NCI-H526 treated with DMSO at 0.1 percent for 48 hours (cell line): Measurements from ENCODE around the gene RASGRP3.

ENCODE experiments used
- DNase-seq: peaks from one replicate; lab custom pipeline; 2025; lab: John Stamatoyannopoulos, UW

Gene RASGRP3

DNA sequence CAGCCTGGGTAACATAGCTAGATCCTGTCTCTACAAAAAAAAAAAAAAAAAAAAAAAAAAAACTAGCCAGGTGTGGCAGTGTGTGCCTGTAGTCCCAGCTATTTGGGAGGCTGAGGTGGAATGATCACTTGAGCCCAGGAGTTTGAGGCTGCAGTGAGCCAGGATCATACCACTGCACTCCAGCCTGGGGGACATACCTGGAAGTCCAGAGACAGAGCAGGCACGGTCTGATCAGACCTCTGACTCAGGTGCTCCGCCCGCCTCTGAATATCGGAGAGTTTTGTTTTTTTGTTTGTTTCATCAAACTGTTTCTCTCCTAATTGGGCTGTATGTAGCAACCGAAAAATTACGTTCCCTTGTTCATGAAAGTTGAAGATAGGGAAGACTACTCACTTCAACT is 49.2 kb downstream of the RASGRP3 start:
- DNase-seq, result no peak

DNA sequence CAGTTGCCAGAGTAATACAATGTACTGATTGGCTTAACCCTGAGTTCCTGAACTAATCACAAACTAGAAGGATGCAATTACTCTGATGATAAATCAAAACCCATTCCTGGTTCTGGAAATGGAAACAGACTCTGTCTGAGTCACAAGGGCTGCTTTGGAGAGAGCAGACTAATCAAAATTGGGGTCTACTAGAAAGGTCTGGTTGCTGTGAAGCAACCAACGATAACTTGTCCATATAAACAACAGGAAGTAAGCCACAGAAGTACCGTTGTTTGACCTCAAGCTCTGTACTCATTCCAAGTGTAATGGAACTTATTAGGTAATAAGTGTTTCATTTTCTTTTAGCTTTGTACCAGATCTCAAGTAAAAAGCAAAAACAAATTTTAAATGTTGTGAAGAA is 49.7 kb downstream of the RASGRP3 start:
- no peak for DNase-seq

DNA sequence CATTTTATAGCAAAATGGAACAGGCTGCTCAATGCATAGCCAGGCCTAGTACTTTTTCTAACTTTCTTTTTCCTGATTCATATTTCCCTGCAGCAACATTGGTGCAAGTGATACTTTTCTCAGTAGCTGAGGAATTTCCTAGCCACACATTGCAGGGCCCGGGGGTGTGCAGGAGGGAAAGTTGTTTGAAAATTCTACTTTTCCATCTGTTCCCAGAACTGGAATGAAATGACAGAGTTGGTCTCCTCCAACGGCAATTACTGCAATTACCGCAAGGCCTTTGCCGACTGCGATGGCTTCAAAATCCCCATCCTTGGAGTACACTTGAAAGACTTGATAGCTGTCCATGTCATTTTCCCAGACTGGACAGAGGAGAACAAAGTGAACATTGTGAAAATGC is 50.5 kb downstream of the RASGRP3 start:
- no peak for DNase-seq

DNA sequence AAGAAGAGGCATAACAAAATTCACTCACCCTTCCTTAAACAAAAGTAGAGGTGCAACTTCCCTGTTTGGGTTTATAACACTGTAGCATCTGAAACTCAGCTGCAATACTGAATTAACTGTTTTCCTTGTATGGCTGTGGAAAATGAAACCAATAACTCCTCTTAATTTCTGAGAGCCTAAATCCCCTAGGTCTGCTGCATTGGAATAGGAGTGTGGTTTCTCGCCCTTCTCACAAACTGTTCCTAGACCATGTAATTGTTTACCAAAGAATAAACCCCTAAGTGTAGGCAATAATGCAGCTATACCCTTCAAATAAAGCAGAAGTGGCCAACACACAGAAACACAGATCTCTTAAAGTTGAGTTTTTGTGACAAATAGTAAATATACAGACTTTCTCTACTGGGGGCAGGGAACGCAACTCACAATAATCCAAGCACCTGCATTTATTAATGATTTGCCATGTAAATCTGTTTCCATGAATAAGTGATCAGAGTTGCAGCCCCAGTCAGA is 52.0 kb downstream of the RASGRP3 start:
- DNase-seq, result no peak

DNA sequence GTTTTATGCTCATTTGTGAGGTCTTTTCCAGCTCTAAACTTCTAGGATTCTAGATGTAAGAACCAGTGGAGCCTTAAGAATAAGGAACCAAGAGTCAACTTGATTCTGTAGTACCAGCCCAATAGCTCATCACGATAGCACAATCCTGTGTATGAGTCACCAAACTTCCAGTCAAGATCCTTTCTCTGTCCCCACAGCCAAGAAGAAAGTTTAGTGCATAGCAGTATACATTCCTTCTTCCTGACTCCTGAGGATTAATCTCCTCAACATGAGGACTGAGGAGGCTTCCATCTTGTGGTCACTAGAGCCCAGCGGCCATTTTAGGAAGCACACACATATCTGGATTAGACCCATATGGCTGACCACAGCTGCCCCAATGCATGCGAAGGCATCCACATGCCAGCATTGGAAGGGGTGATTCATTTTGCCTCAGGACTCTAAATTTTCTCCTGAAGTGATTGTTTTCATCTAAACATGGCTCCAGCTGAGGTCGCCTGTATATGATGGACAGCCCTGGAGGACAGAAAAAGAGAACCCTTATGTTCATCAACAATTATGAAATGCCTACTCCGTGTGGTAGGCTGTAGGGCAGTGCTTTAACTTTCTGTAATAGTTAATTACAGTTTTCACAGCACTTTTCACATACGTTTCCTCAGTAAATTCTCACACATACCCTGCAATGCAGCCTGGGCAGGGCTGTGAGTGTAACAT is 53.5 kb downstream of the RASGRP3 start:
- DNase-seq, result no peak

DNA sequence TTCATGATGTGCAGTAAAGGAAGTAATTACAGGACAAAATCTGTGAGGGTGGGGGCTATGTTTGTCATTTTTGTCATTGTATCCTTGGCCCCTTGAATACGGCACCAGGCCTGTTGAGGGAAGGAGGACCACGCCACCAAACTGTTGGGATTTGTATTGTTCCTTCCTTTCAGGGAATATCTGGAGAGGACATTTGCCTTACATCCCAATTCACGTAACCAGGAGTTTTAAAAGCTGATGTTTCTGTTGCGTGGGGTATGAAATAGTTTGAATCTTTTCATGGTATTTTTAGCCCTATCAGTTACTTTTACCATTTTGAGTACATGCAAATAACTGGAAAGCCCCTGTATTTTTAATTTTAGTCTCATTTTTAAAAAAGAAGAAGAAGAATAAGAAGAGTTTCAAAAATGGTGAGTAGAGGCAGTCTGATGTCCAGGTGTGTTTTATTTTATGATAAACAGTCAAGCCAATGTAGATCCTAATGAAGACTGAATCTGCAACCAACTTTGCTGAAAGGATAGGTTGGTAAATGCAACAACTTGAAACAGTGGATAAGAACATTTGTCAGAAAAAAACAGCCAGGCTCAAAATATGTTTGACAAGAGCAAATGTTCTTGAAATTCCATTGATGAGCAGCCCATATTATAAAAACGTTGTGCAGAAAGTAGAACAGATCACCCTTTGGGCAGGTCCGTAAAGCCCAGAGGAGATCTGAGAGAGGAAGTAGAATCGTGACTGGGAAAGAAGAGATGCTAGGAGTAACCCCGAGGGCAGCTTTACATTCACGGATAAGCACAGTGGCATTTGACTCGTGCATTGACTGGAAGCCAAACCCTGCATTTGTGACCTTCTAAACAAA is 54.5 kb downstream of the RASGRP3 start:
- DNase-seq, result no peak

DNA sequence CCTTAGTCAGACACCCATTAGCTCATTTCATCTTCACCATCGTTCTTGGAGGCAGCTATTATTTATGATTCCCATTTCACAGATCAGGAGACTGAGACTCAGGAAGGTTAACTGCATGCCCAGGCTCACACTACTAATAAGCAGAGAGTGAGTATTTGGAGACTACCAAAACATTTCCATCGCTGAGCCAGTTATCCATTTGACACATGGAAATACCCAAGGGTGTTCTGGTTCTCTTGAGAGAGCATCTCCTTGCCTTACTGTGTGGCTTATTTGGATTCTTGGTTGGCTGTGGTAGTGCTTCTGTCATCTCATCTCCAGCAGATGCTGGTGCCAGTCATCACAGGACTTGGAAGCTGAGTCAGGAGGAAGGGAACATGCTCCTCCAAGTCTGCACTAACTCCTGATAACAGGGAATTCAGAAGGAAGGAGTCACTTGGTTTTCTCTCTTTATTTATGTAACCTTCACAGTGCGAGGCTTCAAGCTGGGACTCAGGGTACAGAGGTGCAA is 55.2 kb downstream of the RASGRP3 start:
- DNase-seq, result no peak

DNA sequence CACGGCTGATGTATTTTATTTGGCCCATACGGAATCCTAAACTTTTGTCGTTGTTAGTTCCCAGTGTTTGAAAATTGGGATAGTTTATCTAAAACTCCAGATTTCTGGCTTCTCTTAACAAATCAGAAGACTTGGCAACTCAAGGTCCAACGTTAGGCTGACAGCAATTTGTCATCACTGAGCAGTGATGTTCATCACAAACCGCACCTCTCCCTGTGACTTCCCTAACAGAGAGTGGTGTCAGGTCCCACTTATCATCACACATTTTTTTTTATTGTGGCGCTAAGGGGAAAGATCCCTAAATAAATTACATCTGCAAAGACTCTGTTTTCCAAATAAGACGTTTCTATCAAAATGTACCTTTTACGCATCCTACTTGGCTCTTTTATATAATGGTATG is 55.7 kb downstream of the RASGRP3 start:
- no peak for DNase-seq

DNA sequence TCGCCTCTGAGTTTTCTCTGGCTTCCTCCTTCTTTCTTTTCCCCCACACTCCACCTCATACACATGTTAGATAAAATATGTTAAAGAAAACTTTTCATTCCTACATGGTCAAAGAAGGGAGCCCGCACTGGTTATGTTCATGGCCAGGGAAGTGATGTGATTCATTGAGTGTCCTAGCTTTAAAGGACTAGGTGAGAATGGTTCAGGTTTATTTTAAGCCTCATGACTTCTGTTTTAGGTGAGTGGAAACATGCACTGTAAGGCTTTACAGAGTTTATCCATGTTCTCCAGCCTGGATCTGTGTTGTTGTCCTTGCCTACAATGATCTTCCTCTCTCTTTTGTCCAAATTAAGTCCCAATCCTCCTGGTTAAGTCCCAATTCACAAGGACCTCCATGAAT is 56.5 kb downstream of the RASGRP3 start:
- DNase-seq, result no peak

DNA sequence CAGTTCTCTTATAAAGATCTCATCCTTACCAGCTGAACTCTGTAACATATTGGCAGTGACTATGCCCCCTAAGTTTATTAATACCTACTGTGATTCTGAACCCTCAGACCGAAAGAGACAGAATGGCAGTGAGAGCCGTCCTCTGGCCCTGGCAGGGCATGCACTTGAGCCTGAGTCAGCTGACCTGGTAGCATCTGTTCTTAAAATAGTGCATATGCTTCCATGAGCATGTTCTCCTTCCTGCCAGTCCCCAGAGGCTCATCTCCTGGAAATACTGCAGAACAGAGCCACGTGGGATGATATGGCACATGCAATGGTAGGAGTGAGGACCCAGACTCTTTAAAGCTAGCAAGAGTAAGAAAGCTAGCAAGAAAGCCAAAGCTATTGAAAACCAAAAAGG is 59.0 kb downstream of the RASGRP3 start:
- no peak for DNase-seq

DNA sequence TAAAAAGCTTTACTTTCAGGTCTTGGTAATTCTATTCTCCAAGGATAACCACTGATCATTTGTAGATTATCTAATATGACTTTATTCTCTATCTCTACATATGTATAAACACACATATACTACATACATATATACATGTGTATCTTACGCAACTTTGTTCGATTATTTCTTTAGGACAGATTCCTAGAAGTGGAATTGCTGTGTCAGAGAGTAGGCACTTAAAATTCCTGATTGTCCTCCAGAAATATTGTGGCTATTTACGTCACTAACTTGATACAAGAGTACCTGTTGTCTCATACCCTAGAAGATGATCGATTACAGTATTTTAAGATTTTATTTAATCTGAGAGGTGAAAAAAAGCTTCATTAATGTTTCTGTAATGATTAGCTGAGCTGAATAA is 64.8 kb downstream of the RASGRP3 start:
- no peak for DNase-seq

DNA sequence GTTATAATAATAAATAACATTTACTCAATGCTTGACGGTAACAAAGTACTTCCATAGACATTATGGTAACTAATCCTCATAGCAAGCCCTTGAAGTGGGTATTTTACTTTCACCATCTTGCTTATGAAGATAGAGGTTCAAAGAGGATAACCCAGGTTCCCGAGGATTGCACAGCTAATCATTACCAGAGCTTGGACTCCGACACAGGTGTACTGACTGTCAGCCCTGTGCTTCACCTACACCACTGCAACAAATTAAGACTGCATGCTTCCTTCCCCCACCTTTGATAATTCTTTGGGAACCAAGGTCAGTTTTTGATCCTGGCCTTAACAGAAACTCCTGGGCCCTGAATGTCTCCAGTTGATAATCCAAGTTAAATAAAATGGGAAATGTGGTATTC is 73.8 kb downstream of the RASGRP3 start:
- DNase-seq, result no peak

DNA sequence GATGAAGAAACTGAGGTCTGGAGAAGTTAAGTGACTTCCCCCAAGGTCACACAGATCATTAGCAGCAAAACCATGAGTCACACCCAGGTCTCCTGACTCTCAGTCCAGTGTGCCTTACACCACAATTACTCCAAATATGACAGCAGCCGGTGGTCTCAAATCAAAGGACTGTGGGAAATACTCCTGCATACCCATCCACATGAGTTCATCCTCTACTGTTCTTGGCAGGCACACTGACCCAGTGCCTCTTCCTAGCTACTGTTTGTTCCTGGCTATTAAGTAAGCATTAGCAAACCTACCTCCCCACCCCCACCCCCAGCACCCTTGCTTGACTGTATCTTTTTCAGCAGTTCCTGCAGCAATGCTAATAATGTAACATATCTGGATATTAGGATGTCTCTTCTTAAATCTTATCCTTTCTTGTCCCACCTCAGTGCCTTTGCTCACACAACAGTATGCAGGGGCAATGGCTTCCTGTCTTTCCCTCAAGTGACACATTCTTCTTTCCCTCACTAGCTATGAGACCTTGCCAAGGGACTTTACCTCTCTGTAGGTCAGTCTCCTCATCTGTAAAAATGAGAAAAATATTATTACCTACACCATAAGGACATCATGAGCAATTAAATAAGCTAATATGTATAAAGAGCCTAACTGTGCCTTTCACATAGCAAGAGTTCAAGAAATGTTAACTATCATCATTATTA is 76.5 kb downstream of the RASGRP3 start:
- DNase-seq, result no peak

DNA sequence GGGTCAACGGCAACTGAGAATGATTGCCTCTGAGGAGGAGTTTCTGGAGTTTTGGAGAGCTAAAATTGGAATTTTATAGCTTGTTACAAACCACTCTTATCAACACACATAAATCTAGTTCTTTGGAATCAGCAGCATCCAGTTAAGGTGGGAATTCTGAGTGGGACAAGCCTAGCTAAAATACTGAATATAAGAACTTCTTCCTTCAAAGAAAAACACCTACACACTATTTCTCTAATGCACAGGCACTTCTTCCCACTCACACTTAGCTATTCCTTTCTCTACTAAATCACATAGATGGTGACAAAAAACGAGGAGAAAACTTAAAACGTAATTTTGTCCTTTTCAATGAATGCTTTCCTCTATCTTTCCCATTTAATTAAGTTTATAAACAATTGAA is 79.2 kb downstream of the RASGRP3 start:
- DNase-seq, result no peak

DNA sequence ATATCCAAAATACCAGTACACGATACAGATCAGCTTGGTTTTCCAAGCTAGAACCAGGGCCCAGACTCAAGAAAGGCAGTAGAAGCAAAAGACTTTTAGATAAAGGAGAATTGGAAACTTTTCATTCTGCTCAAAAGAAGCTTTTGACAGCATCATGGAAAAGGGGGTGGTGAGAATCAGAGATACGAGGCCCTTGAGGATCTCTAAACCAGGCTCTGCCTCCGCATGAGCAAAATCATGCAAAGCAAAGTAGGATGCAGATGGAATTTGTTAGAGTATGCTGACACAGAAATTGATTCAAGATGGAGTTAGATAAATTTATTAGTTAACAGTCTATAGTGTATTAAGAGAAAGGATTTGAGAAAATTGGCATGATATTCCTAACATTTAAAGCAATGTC is 82.9 kb downstream of the RASGRP3 start:
- DNase-seq, result no peak

DNA sequence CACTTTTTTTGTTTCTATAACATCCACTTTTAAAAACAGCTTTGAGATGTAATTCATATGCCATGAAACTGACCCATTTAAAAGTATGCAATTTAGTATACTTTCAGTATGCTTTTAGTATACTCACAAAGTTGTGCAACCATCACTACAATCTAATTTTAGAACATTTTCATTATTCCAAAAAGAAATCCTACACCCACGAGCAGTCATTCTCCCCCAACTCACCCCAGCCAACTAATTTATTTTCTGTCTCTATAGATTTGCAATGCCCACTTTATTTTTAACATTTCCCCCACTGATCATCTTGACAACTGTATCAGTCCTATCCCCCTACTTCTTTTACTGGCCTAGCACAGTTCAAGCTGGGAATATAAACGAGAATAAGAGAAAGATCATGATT is 83.6 kb downstream of the RASGRP3 start:
- no peak for DNase-seq

DNA sequence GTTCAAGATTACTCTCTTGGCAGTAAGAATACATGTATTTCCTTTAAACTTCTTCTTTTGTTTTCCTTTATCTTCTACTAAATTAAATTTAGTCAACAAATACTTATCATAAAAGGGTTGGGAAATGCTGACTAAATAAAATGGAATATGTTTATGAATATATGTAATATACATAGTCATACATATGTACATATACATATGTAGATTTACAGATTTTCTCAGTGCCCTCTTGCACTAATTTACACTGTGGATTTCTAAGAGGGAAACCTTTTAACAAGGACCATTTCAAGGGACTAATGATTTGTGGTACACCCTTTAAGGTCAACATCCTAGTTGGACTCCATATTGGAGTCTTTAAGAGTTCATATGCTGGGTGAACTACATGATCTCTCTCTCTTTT is 85.4 kb downstream of the RASGRP3 start:
- no peak for DNase-seq

DNA sequence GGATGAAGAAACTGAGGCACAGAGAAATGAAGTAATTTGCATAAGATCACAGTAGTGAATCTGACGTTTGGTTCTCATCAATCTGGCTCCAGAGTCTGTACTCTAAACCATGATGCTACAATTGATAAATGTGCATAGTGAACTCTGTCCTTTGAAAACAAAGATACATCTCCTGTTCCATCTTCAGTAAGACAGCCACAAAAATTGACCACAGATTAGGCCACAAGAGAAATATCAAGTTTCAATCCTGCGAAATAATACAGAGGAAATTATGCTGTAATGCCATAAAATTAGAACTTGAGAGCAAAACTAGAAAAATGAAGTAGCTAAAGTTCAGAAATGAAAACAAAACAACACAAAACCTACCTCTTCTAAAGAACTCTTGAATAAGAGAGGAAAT is 94.2 kb downstream of the RASGRP3 start:
- no peak for DNase-seq

DNA sequence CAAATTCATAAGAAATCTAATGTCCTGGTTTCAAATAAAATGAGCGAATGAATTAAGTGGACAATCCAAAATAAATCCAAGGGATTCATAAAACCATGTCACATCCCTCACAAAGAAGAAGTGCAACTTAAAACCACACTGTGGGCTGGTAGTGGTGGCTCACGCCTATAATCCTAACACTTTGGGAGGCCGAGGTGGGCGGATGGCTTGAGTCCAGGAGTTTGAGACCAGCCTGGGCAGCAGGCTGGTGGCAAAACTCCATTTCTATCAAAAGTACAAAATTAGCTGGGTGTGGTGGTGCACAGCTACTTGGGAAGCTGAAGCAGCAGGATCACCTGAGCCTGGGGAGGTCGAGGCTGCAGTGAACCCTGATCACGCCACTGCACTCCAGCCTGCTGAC is 97.2 kb downstream of the RASGRP3 start:
- no peak for DNase-seq

DNA sequence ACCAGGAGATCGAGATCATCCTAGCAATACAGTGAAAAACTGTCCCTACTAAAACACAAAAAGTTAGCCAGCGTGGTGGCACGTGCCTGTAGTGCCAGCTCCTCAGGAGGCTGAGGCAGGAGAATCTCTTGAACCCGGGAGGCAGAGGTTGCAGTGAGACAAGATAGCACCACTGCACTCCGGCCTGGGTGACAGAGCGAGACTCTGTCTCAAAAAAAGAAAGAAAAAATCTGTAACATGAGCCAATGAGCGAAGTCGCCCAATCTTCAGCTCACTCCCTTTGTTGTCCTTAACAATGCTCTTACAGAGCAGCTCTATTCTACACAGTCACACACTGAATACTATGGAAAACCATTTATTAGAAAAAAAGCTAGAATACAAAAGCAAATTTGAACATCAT is 100.6 kb downstream of the RASGRP3 start:
- no peak for DNase-seq

DNA sequence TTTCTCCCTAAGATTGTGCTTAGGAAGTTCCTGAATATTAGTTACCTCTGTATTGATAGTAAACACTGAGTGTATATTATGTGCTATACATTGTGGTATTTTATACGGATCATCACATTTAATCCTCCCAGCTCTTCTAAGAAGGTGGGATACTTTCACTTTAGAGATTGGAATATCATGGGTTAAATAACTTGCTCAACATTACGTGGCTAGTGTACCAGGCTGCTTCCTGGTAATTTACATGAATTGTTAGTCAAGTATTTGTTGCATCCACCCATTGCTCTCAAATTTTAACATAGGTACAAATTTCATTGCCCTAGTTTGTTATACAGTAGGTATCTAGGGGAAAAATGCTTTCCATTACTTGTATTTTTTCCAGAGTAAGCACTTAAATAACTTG is 101.2 kb downstream of the RASGRP3 start:
- DNase-seq, result no peak

DNA sequence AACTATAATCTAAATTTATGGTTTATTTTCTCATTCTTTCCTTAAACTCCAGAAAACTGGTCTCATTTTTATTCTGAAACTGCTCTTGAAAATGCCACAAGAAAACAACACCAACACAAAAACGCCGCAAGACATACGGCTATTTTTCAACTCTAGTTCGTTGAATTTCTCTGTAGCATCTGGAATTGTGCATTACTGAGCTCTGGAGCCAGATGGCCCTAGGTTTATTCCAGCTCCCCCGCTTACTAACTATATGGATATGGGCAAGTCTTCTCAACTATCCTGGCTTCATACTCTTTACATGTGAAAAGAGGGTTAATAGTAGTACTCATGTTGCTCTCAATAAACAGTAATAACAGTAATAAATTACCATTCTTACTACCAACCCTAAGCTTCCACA is 102.8 kb downstream of the RASGRP3 start:
- DNase-seq, result no peak

DNA sequence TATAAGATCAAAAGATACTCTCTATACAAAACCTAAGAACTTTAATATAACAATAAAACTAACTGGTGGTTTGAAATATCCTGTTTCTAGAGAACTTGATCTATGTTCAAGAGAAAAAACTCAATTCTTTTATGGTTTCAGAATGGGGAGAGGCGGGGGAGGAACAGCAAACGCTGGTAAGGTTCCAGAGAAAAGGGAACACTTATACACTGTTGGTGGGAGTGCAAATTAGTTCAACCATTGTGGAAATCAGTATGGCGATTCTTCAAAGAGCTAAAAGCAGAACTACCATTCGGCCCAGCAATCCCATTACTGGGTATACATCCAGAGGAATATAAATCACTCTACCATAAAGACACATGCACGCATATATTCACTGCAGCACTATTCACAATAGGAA is 105.4 kb downstream of the RASGRP3 start:
- DNase-seq, result no peak
